Measurements from ENCODE around the gene EFNA5. TPM values are rescaled to one million over a fixed set of nuclear protein-coding genes. Genes with fewer than 3 reads are reported as not detected.

The EFNA5 gene
- total RNA-seq, 1 experiment from 2014 or later = 1.5 TPM

- no peak overlapping the region for H3K4me3 Mint-ChIP-seq (ENCODE audit: unreplicated experiment)
- BruUV-seq (replicated peaks) = no TSS peak
- intact Hi-C loops (cut with micrococcal nuclease; ENCODE audit: unreplicated experiment) = no loop called here
- no peaks in the 10 kb centered on the region for H3K4me1 Mint-ChIP-seq (ENCODE audit: low read depth, unreplicated experiment)
- H3K27me3 ChIP-seq (replicated peaks; ENCODE audit: control insufficient read depth, insufficient read depth, low read length) = no peaks in the 10 kb centered on the region; the same call in 1 of the 2 replicates
- H3K27ac Mint-ChIP-seq (ENCODE audit: unreplicated experiment) = no peak overlapping the region
- ChIA-PET POLR2A (no interaction called here), CTCF (no interaction called here)
- H3K36me3 Mint-ChIP-seq (ENCODE audit: insufficient read depth, unreplicated experiment) = no peaks in the 10 kb centered on the region
- no peak for TF ChIP-seq CTCF (IDR thresholded peaks at IDR 0.05; ENCODE audit: insufficient read depth in 1 of 2, low read depth in 1 of 2, low read length in 1 of 2, severe bottlenecking in 1 of 2, unreplicated experiment in 1 of 2)
- no peaks in the 10 kb centered on the region for H3K9me3 ChIP-seq
- DNase-seq = no peak
- H3K4me1 ChIP-seq = no peaks in the 10 kb centered on the region
- H3K36me3 ChIP-seq (ENCODE audit: control insufficient read depth, insufficient read depth, low read length) = no peaks in the 10 kb centered on the region
- no peak overlapping the region for H3K4me3 ChIP-seq (ENCODE audit: low read depth, low read length)
- H3K27me3 Mint-ChIP-seq (ENCODE audit: insufficient read depth, unreplicated experiment) = peaks cover 9% of the 10 kb centered on the region
- H3K9me3 Mint-ChIP-seq (ENCODE audit: unreplicated experiment) = no peaks in the 10 kb centered on the region
Observed at GRCh38 chr5:107365320-107366109, 305.2 kb downstream of the EFNA5 start.

GRCh38 chr5:107364443-107365319 lies 306.1 kb downstream of the EFNA5 start:
- POLR2A ChIA-PET = no interaction called here
- CTCF ChIA-PET = no interaction called here
- BruUV-seq (replicated peaks) = no TSS peak
- no peak for TF ChIP-seq CTCF (IDR thresholded peaks at IDR 0.05; ENCODE audit: insufficient read depth in 1 of 2, low read depth in 1 of 2, low read length in 1 of 2, severe bottlenecking in 1 of 2, unreplicated experiment in 1 of 2)
- H3K36me3 Mint-ChIP-seq (ENCODE audit: insufficient read depth, unreplicated experiment) = no peaks in the 10 kb centered on the region
- H3K9me3 Mint-ChIP-seq (ENCODE audit: unreplicated experiment) = no peaks in the 10 kb centered on the region
- intact Hi-C loops (cut with micrococcal nuclease; ENCODE audit: unreplicated experiment) = no loop called here
- H3K27ac Mint-ChIP-seq (ENCODE audit: unreplicated experiment) = no peak overlapping the region
- Histone ChIP-seq H3K9me3 (no peaks in the 10 kb centered on the region), H3K27me3 (replicated peaks; ENCODE audit: control insufficient read depth, insufficient read depth, low read length) (no peaks in the 10 kb centered on the region; the same call in 1 of the 2 replicates), H3K36me3 (ENCODE audit: control insufficient read depth, insufficient read depth, low read length) (no peaks in the 10 kb centered on the region), H3K4me3 (ENCODE audit: low read depth, low read length) (no peak overlapping the region), H3K4me1 (no peaks in the 10 kb centered on the region)
- H3K4me1 Mint-ChIP-seq (ENCODE audit: low read depth, unreplicated experiment) = no peaks in the 10 kb centered on the region
- peaks cover 9% of the 10 kb centered on the region for H3K27me3 Mint-ChIP-seq (ENCODE audit: insufficient read depth, unreplicated experiment)
- no peak for DNase-seq
- no peak overlapping the region for H3K4me3 Mint-ChIP-seq (ENCODE audit: unreplicated experiment)

- no peaks in the 10 kb centered on the region; the same call in 1 of the 2 replicates for H3K27me3 ChIP-seq (replicated peaks; ENCODE audit: control insufficient read depth, insufficient read depth, low read length)
- Mint-ChIP-seq H3K27ac (ENCODE audit: unreplicated experiment) (no peak overlapping the region), H3K36me3 (ENCODE audit: insufficient read depth, unreplicated experiment) (no peaks in the 10 kb centered on the region), H3K4me3 (ENCODE audit: unreplicated experiment) (no peak overlapping the region), H3K27me3 (ENCODE audit: insufficient read depth, unreplicated experiment) (peaks cover 9% of the 10 kb centered on the region), H3K9me3 (ENCODE audit: unreplicated experiment) (no peaks in the 10 kb centered on the region), H3K4me1 (ENCODE audit: low read depth, unreplicated experiment) (no peaks in the 10 kb centered on the region)
- intact Hi-C loops (cut with micrococcal nuclease; ENCODE audit: unreplicated experiment) = no loop called here
- no peaks in the 10 kb centered on the region for H3K36me3 ChIP-seq (ENCODE audit: control insufficient read depth, insufficient read depth, low read length)
- DNase-seq = no peak
- POLR2A ChIA-PET = no interaction called here
- CTCF ChIA-PET = no interaction called here
- no TSS peak for BruUV-seq (replicated peaks)
- no peak for TF ChIP-seq CTCF (IDR thresholded peaks at IDR 0.05; ENCODE audit: insufficient read depth in 1 of 2, low read depth in 1 of 2, low read length in 1 of 2, severe bottlenecking in 1 of 2, unreplicated experiment in 1 of 2)
- H3K4me3 ChIP-seq (ENCODE audit: low read depth, low read length) = no peak overlapping the region
- no peaks in the 10 kb centered on the region for H3K9me3 ChIP-seq
- H3K4me1 ChIP-seq = no peaks in the 10 kb centered on the region
Observed at GRCh38 chr5:107363768-107364167, 307.0 kb downstream of the EFNA5 start.
